NCI-H128 (cell line): ENCODE data around the gene PRDM16.

Experiments
- DNase-seq: peaks from one replicate; lab custom pipeline; 2025; ENCODE audit not compliant: unreplicated experiment; lab: John Stamatoyannopoulos, UW

The PRDM16 gene

DNA sequence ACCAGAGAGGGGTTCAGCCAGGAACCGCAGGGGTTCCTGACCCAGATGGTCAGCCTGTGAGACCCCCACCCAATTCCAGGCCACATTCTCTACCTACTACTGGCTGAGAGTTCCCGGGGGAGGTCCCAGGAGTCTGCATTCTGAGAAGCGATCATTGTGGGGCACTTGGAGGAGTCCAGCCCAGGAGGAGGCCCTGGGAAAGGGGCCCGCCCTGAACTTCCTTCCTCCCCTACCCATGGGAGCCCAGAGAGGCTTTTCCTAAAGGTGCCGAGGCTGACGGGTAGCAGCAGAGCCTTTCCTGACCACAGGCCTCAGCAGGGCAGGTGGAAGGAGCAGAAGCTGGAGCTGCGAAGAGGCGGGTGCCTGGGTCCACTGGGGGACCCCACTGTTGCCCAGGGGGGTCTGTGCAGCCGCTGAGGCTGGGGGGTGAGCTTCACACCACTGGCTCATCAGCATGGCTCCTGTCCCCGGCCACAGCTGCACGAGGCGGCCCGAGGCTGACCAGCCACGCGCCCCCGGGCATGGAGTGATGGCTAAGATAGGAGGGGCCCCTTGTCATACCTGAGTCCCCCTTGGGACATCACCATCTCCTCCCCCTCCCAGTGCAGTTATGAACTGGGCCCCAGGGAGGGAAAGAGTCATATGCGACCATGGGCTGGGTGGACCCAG, 127.7 kb downstream of the PRDM16 start:
- DNase-seq, result no peak

DNA sequence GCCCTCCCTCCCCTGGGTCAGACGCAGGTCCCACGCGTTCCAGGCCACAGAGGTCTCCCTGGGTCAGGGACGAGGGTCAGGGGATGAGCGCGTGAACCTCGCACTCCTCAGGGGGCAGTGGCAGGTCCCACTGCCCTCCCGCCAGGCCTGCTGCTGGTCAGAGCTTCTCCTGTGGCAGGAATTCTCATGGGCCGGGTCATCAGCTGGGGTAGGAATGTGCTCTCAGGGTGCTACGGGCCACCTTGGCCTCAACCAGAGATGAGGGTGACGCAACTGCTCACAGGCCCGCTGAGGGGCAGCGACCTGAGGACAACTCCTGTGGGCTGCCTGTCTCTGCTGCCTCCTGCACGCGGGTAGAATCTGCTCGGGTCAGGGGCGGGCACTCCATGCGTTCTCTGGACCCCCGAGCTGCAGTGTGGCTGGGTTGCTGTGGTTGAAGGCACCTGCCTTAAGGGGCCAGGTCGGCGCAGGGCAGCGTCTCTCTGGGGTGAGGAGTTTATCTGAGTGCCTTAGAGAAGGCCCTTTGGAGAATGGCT, 128.8 kb downstream of the PRDM16 start:
- no peak for DNase-seq

DNA sequence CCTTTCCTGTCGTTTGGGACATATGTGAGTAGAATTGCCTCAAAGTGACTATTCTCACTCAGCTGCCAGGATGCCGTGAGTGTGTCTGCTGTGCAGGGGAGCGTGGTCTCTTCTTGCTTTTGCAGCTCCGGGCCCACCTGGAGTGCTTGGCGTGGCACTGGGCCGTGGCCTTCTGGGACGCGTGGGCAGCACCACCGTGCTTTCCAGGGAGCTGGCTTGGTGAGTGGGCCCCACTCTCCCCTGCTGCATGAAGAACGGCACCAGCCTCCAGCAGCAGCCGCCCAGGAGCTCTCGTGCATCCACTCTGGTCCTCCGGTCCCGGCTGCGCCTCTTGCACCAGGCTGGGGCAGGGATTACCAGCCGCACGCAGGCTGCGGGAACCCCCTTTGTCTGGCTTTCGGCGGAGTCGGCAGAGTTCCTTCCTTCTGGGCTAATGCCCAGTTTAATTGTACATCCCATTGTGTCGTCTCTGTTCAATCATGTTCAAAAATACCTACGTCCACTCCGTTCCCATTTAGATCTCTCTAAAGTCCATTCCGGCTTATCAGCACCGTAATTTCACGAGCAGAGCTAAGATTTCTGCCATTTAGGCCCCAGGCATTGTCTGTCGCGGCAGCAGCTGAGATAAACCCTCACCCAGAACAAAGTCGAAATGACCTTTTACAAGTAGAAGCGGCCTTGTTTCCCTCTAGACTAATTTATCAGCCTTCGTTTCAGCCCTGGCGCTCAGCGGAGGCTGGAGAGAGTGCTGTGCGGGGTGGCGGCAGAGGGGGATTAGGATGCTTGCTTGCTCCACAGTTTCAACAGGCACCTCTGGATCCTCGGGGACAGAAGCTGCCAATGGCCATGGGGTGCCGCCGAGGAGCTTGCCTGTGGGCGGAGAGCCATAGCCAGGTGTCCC, 129.6 kb downstream of the PRDM16 start:
- DNase-seq, result no peak

DNA sequence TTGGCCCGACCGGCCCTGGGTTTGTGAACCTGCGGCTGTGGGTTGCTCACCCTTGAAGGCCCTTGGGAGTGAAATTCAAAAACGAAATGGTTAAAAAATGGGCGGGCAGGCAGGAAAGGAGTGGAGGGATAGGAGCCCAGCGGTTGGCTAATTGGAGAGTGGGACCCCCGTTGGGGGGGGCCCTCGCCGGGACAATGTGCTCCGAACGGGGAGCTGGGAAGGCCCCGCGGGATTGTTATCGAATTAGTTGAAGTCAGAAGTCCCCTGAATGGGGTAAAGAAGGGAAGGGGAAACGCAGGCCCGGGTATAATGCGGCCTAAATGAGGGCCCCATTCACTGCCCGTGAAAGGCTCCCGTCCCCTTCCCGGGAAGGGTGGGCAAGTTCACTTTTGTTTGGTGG, 135.7 kb downstream of the PRDM16 start:
- no peak for DNase-seq

DNA sequence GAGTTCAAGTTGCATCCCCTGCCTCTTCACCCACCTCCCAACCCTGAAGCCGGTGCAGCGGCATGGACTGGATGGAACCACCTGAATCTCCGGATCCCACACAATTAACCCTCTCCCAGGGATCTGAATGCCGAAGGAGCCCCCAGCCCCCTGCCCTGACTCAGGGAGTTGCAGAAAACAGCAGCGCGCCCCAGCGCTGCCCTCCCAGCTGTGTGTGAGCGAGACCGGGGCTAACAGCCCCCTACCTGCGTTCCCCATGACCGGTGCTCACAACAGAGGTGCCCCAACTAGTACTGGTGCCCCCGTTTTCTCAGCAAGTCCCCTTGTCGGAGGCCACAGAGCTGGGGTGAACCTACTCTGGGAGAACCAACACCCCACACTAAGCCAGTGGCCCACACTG, 136.8 kb downstream of the PRDM16 start:
- DNase-seq, result no peak

DNA sequence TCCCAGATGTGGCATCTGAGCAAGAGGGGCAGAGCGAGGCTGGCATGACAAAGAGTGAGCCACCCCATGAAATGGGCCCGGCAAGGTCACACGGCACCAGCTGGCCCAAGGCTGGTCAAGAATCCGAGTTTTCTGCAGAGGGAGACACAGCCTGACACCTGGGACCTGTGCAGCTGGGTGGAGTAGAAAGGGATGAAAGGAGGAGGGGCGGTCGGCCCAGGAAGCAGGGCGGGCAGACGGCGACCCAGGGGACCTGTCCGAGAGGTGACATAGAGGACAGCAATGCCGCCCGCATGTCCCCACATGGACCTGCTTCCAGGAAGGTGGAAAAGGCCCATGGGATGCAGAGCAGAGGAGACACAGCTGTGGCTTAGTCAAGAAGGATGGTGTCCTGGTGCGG, 137.7 kb downstream of the PRDM16 start:
- no peak for DNase-seq

DNA sequence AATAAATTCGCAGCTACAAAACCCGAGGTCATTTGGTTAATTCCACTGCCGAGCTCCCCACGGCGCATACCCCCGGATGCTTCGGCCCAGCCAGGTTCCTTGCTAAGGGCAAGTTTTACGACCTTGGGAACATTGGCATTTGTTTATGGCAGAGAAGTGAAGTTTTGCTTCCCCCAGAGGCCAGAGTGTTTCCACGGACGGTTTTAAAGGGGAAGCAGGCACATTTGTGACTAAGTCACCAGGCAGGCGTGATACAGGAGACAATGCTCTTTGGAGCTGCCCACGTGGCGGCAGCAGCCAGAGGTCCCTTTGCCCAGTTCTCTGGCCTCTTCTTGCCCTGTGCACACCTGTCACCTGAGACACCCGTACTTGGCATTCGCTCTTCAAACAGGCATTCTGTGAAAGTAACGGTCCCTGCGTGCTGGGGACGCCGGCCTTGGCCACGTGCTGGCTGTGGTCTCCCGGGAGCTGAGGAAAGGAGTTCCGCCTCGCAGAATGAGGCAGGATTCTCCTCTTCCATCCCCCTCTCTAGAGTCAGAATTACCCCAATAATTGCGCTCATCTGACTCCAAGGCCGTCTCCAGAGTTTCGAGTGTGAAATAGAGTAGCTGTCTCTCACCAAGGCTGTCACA, 138.3 kb downstream of the PRDM16 start:
- no peak for DNase-seq

DNA sequence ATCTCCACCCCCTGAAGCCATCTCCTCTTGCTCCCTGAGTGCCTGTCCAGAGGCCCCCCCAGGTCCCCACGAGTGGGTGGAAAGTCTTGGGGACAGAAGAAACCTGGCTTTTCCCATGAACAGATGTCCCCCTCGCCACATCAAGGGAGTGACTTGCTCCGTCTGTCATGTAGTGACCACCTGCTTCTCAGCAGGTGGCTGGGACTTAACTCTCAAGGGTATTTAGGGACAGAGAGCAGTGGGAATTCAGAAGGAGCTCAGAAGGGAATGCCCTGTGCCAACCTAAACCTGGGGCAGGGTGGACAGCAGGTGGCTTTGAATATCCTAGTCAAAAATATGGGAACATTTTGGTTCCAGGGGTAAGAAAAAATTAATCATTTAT, 139.8 kb downstream of the PRDM16 start:
- DNase-seq, result no peak

DNA sequence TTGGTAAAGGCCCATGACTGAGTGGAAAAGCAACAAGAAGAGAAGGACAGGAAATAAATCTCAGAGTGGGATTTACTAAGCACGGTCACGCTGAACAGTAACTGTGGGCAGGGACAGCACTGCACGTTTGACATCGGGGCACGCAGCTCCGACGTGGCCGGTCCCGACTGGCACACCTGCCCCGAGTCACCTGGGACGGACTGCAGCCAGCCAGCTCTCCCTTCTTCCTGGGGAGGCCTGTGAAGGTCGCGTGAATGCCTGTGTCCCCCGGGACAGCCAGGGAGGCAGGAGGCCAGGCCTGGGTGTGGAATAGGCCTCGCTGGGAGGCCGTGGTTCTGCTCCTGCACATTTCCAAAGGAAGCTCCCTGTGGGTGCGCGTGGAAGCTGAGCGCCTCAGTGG, 140.2 kb downstream of the PRDM16 start:
- DNase-seq, result no peak

DNA sequence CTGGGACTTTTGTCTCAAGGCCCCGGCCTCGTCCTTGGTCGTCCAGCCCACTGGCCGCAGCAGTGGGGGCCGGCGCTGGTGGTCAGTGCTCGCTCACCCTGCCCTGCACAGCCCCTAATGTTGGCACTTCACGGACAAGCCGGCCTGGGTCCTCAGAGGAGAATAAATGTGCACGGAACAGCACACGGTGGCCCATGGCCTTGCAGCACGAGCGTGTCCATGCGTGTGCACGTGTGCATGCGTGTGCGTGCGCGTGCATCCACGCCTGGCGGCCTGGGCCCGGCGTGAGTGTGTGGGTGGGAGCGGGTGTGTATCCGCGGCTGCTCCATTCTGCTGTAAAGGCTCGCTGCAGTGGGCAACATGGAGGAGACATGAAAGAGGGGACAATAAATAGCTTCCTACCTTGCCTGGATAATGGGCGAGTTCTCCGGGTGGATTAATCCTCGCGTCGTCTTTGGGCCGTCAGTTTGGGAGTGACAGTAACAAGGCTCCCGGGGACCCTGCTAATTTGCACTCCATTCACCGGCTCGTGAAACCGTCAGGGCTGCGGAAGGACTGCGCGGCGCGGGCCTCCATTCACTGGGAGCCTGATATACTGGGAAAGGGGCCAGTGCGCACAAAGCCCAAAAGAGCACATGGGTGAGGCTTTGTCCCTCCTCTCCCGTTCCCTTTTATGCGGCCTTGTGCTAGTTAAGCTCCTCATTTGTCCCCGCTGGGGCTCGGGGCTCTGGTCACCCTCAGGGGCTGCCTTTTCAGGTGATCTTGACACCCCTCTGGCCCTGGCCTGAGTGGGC, 142.8 kb downstream of the PRDM16 start:
- DNase-seq, result no peak

DNA sequence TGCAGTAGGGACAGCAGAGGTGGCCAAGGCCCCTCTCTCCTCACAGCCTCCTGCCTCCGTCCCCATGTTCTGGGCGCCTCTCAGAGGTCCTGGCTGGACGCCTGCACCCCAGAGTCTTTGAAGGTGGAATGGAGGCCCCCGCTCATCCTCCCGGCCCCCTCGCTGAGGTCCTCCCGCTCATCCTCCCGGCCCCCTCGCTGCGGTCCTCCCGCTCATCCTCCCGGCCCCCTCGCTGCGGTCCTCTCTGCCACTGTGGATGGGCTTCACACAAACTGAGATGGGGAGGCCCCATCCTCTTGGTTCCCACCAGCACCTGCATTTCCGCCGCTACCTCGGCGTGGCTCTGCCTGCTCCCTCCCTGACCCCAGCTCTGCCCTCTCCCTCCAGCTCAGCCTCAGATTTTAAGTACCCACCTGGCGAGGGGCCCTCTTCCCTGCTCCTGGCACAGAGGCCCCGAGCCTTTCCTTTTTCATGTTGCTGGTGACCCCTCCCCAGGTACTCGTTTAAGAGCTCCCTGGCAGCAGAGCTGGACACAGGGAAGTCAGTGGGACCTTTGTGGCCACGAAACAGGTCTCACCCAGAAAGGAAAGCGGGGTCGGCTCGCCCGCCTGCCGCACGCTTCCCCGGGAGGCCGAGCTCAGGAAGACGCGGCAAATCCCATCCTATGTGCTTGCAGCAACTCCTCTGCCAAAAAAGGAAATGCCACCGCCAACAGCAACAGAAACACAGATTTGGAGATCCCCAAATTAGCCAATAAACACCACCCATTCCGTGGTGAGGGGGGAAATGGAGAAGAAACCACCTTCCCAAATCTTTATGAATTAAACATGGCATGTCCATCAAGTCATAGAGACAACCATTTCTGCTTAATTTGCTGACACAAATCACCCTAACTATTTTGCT, 143.7 kb downstream of the PRDM16 start:
- DNase-seq, result no peak

DNA sequence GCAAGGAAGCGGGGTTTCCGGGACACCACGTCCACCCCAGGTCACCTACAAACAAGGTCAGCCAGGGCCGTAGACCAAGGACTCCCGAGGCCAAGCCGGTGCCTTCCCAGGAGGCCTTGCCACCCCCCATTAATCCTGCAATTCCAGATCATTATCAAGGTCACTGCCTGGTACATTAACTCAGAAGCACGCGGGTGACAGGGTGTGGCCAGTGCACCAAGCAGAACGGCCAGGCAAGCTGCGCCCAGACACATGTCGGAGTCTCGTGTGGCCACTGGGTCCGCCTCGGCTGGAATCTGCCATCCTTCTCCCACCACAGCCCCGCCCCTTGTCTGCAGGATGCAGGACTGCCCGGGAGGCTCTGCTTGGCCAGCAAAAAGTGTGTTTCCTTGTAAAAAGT, 144.7 kb downstream of the PRDM16 start:
- DNase-seq, result no peak

DNA sequence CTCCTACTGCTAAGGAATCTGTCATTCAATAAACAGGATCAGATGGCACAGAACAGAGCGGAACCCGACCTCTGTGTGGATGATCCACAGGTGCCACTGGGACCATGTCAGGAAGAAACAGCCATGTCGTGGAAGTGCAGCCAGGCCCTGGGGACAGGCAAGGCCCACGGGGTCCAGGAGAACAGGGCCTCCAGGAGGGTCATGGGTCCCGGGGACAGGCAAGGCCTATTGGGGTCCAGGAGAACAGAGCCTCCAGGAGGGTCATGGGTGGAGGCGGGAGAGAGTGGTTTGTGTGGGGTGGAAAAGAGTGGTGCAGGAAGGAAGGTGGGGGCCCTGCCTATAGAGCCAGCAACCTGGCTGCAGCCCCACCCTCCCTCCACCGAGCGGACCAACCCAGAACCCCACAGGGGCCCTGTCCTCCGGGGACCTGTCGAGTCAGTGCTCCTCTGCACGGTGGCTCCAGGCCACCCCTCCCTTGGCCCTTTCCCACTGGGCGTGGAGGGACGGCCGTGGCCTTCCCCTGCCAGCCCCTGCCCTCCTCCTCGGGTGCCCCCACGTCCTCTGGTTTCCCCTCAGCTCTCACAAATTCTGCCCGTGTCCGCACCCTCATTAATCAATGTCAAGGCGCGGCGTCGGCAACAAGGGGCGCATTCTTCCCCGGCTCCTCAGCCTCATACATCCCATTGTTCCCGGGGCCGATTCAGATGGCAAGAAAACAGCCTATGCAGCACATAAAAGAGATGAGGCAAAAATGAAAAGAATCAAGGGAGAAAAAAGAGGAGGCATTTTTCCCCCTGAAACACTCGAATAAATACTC, 146.4 kb downstream of the PRDM16 start:
- no peak for DNase-seq

DNA sequence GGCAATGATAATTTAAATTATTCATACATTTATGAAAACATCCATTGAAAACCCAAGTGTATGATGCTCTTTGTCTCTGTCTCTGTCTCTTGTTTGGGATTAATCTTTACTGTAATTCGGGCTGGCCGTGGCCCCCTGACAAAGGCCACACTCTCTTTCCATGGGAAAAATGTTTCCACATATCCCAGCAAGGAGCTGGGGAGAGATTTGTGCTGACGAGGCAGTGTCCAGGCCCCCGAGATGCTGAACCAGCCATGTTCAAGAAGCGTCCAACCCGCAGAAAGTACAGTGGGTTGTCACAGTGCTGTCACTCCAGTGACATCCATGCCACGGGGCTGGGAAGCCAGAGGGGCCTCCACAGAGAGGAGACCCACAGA, 147.0 kb downstream of the PRDM16 start:
- DNase-seq, result no peak

DNA sequence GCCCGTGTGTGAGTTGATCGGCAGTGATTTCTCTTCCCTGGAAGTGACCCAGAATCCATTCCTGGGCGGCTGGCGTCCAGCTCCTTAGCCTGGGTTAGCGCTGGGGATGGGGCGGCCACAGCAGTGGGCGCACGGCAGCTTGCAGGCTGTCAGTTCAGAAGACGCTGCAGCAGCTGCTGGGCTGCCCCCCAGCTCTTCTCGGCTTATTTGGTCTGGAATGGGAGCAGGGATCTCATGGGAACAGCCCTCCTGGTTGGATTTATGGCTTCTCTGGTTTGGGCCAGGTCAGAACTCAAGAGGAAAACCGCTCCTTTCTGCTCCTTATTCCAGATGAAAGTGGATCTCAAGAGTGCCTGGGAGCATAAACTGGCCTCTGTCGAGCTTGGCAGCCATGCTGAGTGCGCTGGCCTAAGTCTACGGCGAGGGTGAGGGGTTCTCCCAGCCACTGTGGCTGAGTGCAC, 148.2 kb downstream of the PRDM16 start:
- DNase-seq, result no peak

DNA sequence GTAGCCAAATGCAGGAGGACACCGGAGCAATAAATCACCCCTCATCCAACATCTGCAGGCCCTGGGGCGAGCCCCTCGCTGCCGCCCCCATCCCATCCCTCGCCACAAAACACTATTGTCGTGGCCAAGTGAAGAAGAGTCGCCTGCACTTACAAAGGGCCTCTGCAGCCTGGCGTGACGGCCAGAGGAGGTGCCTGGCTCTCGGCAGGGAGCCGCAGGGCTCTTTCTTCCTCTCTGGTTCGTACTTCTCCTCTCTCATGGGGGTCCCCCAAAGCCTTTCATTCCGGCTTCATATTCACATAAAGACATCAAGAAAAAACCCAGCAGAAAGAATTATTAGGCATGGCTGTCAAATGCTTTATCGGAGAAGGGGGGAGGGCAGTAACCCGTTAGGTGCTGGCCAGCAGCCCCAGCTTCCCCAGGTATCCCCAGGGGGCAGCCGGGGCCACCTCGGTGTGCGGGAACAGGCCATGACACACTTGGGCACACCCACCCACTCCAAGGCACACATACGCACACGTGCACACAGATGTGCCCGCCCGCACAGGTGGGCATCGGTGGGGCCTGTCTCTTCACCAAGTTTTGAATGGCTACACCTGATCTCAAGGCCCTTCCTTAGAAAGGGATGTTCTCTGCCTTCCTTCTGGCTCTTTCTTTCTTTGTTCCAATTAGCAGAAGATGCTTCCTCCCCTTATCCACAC, 149.1 kb downstream of the PRDM16 start:
- no peak for DNase-seq

DNA sequence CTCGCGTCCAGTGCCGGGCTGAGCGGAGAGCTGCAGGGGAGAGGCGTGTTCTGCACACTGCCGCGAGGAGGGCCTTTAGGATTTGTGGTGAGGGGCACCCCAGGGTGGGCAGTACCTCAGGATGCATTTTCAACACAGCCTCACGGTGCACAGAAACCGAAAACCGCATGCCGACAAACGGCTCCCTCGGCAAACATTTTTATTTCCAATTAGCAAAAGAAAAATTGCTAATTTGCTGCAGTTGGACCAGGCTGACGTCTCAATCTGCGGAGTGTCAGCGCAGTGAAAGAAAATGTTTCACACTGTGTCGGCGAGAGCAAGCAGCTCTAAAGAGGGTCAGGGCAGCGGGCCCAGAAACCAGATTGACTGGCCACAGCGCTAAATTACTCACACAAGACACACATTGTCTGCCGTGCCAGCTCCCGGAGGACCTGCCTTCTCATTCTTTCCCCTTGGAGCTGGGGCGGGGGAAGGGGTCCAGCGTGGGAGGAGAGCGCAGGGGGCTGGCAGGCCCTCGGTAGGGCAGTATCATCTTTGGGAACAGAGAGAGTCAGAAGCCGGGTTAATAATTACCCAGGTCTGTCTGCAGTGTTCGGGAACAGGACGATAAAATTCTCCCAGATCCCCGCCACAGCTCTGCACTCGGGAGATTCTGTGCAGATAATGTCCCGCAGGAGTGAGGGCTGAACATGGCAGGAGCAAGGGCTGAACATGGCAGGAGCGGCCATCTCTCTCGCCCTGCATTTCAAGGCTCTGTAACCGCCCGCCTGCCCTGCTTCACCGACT, 150.2 kb downstream of the PRDM16 start:
- no peak for DNase-seq
